Renal pelvis (tissue), 4 donors: ENCODE results near the gene RBBP4. TPM values are rescaled to one million over a fixed set of nuclear protein-coding genes. Genes with fewer than 3 reads are reported as not detected.
A peak's percentile ranks its signal among the peaks of the same experiment; 100 is the strongest.
"Not testable (repeated sequence)": the region's sequence is repeated elsewhere in the genome, so short reads cannot be mapped to it uniquely, and the experiment has no call there.

Experiments used
- DNase-seq: peaks from one replicate; pipeline ENCODE4 v3.0.0-alpha.2; 2013
- polyA plus RNA-seq, 3 donors: library from polyadenylated mRNA; unstranded; fragments of 120-200 nt; gene quantifications; one replicate each; pipeline ENCODE4 v1.2.1, GENCODE V29; 2013; ENCODE audit not compliant: insufficient read length in 3 of 3

RBBP4 gene
- polyA plus RNA-seq, 3 donors, result 308 to 325 (median 312) TPM

- DNase-seq, result no peak
These were observed 18.2 kb upstream of the RBBP4 start for GRCh38 chr1:32632829-32633228.

GRCh38 chr1:32635508-32636277 lies 15.3 kb upstream of the RBBP4 start:
- no peak for DNase-seq

- DNase-seq, result no peak
These were observed 13.9 kb upstream of the RBBP4 start for GRCh38 chr1:32636914-32637645.

- no peak for DNase-seq
These were observed 11.4 kb upstream of the RBBP4 start for GRCh38 chr1:32639489-32640075.

- not testable (repeated sequence) for DNase-seq
These were observed 8.6 kb upstream of the RBBP4 start for GRCh38 chr1:32642292-32642827.

- no peak for DNase-seq
These were observed 6.6 kb upstream of the RBBP4 start for GRCh38 chr1:32644426-32644825.

- DNase-seq, result no peak
These were observed 3.5 kb upstream of the RBBP4 start for GRCh38 chr1:32647308-32648134.

- DNase-seq, result peak; percentile 93
These were observed 708 bp upstream of the RBBP4 start, which contains the start of gene ZBTB8OS for GRCh38 chr1:32650248-32650751. Gene ZBTB8OS (minus strand): TSS chr1:32650550. CDS start chr1:32650529, 21 bp downstream.

GRCh38 chr1:32651461-32652073 lies 559 bp downstream of the RBBP4 start:
- DNase-seq, result no peak

- DNase-seq, result no peak
These were observed 1.4 kb downstream of the RBBP4 start for GRCh38 chr1:32652244-32652962.

GRCh38 chr1:32659581-32659980 lies 8.6 kb downstream of the RBBP4 start:
- DNase-seq, result no peak

- DNase-seq, result no peak
These were observed 14.9 kb downstream of the RBBP4 start for GRCh38 chr1:32665915-32666314.

GRCh38 chr1:32666901-32667566 lies 16.0 kb downstream of the RBBP4 start:
- DNase-seq, result no peak

GRCh38 chr1:32668716-32669115 lies 17.7 kb downstream of the RBBP4 start:
- DNase-seq, result not testable (repeated sequence)

GRCh38 chr1:32676945-32677344 lies 25.9 kb downstream of the RBBP4 start:
- DNase-seq, result no peak

GRCh38 chr1:32679993-32680392 lies 29.0 kb downstream of the RBBP4 start:
- DNase-seq, result not testable (repeated sequence)

- no peak for DNase-seq
These were observed 29.6 kb downstream of the RBBP4 start for GRCh38 chr1:32680642-32681041.

GRCh38 chr1:32681509-32681908 lies 30.5 kb downstream of the RBBP4 start:
- no peak for DNase-seq

- no peak for DNase-seq
These were observed 31.0 kb downstream of the RBBP4 start for GRCh38 chr1:32681999-32682398.

- no peak for DNase-seq
These were observed 32.4 kb downstream of the RBBP4 start for GRCh38 chr1:32683397-32683796.
